Stimulated activated CD8-positive, alpha-beta memory T cell treated with anti-CD3 and anti-CD28 coated beads, Interleukin-2, amount 100 ng/mL, for 1 hour (primary cell): Measurements from ENCODE around the gene COX7A2.

Experiments used
- DNase-seq, 2 donors: peaks; one replicate each; pipeline ENCODE4 v3.0.0-alpha.2; 2020; ENCODE audit warnings: low read depth in 2 of 2

Gene COX7A2

DNA sequence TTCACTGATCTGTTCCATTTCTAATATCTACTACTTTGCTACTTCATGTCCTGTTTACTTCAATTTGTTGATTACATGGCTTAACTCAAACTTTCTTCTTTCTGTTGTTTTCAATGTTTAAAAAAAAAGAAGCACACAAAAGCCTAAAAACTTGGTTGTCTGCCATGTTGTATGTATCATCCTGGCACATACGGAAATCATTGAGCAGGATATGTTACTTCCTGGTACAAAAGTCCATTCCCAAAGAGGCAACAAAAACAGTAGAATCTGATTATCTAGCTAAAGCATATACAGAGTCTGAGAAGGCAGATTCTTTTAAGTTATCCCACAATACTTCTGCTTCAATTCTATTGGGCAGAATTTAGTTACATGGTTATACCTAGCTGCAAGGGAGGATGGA is 23.2 kb downstream of the COX7A2 start:
- no peak for DNase-seq

DNA sequence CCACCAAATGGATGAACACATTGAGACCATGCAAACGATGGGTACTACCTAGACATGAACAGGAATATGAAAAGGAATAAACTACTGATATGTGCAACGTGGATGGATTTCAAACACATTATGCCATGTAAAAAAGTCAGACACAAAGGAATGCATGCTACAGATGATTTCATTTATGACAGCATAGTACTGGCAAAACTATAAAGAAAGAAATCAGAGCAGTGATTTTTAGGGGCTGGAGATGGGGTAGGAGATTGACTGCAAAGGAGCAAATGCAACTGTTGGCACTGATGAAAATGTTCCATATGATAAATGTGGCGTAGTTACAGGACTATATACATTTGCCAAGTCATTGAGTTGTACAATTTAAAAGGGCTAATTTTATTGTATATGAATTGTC is 24.3 kb downstream of the COX7A2 start:
- DNase-seq, result no peak

DNA sequence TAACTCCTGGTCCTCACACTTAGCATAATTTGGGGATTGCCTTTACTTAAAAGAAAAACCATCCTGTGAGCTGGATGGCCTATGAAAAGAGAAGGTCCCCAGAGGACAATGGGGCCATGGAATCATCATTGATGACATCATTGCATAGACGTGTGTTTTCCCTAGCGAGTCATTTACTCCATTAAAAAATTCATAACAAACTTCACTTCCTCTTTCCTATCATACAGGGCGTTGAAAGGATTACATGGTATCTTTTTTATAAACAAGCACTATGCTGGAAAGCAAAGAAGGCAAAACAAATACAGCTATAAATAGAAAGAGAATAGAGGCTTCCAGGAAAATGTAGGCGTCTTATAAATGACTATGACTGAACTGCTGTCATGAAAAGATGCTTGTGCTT is 26.4 kb downstream of the COX7A2 start:
- DNase-seq, result no peak

DNA sequence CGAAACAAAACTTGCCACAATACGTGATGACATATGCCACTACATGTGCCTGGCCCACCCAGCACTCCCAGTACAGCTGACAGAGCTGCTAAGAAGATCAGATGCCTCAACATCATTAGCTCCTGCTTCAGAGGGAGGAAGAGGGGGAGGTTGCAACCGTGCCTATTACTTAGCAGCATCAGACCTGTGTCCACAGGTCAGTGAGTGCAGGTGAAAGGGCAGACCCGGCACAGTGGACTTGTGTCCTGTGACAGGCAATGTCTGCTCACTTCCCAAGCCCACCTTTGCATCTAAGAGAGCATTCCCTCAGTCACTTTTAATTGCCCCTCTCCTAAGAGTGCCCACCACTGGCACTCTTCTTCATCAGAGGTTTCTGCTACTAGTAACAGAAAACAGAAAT is 28.3 kb downstream of the COX7A2 start:
- no peak for DNase-seq

DNA sequence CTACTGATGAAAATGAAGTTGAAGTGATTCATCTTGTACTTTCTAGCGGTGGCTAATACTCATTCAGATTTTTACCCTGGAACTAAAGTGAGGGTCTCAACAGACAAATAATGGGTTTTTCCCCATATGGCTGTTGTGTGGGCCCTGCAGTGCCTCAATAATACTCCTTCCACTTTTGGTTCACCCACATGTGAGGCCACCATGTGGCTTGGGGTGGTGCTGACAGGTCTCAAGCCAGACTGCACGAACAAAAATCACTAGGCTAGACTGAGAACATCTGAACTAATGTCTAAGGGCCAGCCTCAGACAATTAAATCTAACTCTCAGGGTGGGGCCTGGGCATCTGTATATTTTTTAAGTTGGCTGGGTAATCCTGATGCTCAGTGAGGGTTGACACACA is 29.9 kb downstream of the COX7A2 start:
- no peak for DNase-seq

DNA sequence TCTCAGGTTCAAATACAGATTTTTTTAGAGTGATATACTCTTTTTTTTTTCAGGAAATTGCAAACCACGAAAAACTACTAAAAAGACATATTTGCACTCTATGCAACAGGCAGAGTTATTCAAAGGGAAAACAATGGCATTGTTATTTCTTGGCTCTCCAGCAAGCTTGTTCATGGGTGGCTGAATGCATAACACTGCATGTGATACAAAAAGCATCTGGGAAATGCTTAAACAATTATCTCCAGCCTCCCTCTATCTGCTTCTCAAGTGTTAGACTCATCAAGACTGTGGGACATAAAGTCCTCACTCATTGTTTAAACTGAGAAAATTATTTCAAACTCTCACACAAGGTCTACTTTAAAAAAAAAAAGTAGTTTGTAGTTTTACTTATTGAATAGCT is 30.5 kb downstream of the COX7A2 start:
- DNase-seq, result no peak

DNA sequence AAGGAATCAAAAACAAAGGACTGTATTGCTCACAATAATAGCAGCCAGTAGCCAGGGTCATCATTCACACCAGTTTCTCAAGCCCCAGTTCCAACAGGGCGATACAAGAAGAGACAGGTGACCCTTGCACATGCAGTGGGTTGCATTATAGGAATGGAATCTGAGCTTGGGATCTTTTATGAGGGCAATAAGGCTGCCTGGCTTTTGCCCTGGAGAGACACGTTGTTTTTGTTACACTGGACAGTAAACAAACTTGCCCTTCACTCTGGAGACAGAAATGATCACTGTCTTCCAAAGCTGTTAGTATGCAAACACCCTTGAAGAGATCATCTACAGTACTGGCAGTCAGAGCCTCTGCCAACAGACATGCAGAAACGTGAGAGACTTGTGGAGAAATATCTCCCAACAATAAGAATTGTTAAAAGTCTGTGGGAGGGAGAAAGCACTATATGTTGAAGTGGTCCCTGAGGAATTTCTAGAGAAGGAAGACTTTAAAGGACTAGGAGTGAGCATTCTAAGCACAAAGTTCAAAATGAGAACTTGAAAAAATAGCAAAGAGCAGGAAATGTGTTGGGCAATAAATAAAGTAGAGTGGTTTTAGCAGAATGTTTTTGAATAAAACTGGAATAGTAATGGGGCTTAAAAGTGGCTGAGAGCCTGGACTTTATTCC is 31.5 kb downstream of the COX7A2 start:
- no peak for DNase-seq

DNA sequence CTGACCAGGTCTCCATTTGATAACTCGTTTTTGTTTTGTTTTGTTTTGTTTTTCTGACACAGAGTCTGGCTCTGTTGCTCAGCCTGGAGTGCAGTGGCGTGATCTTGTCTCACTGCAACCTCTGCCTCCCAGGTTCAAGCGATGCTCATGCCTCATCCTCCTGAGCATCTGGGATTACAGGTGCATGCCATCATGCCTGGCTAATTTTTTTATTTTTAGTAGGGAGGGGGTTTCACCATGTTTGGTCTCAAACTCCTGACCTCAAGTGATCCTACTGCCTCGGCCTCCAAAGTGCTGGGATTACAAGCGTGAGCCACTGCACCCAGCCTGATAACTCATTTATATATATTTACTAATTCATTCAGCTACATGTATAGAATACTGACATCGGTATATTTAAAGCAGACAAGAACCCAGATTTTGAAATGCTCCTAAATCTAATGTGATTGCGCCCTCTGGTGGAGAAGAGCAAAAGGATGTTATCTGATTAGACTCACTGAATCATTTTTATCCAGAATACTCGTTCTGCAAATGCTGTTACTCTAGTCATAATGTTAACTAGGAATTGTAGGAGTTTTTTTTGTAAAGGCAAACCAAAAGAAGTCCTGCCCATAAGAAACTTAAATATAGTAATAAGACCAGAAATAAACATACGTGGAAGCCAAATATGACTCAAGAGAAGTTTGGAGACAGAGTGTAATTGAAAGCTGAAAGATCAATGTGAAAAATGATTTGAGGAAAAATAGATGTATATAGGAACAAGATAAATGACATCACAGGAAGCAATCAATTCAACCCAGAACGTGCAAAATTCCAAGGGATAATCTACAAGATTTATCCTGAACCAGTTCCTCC is 32.5 kb downstream of the COX7A2 start:
- peak in 1 of 2 donors; percentile 28 for DNase-seq

DNA sequence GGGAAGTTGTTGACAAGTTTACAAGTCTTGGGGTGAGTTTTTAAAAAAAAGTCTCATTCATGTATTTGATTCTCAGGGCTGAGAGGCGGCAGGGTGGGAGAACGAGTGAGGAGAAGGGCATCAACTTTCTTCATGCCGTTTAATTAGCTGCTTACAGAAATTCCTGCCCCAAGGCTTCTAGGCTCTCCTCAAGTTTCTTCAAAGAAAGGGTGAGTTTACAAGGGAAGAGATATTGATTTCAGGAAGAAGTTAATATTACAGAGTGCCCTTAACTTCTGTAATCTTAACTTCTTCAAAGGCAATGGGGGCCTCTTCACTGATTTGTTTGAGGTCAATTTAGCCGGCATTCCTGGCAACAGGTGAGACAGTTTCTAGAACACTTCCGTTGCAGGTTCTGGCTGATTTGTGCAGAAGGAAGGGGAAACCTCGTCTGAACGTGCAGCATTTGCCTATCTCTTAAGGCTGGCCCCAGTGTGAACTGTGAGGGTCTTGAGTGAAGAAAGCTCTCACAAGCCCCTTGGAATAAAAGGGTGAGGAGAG is 34.3 kb downstream of the COX7A2 start:
- no peak for DNase-seq

DNA sequence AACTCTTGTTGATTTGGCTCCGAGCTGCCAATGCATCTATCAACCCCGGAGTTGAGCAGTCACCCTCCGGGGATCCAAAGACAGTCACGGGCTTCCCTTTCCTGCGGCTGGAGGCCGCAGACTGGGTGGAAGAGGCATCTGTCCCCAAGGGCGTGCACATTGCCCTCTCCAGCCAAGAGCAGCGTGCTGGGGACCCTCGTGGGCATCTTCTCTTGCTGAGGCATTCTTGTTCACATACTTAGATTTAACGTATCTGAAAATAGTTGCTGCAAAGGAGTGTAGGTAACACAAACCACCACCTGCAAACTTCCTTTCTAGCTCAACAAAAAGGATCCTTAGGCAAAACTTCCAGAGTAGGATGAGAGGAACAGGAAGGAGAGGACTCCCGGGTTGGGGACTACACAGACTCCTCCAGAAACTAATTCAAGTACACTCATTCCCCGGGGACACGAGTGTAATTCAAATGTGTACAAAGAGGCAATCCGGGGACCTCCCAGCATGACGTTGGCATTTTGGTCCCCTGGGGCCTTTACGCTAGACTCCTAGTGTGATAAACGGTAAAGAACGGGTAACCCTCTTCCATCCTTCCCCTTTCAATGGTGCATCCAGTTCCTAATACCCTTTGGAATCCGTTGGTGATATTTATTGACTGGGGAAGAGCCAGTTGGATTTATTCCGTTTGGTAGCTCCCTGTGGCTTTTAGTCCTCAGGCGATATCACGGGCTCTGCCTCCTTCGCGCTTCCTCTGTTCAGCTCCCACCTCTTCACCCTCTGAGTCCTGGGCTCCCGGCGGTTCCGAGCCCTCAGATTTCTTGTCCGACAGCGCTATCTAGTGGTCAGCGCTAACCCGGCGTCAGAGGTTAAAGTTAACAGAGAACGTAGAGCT is 35.1 kb downstream of the COX7A2 start:
- peak; percentile 50 to 59 for DNase-seq

DNA sequence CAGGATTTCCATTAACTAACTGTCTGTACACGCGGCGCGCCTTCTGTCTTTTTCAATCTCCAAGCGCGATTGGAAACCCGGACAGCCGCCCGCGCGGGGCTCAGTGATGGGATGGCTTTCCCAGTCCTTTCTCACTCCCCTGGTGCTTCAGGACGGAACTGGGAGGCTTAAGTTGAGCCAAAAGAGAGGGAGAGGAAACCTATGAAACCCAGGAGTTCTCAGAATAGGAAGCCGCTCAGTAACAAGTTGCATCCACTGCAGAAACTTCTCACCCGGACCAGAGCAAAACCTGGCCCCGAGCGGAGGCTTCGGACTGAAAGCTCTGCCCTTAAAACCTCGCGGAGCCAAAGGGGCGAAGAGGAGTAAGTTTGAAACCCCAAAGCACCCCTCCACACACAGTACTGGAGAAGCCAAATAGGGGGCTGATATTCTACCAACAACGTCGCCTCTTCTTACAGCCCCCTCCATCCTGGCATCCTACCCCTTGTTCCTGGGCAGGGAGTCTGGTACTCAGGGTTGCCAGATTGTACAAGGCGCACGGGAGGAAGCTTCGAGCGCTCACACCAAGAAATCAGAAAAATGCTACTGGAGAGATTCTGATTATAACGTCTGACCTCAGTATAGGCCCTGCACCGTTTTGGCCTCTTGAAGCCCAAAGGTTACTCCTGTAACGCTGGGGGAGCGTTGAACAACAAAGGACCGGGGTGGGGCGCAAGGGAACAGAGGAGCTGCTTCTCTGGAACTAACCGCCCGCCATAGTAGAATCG is 36.8 kb downstream of the COX7A2 start:
- no peak for DNase-seq

DNA sequence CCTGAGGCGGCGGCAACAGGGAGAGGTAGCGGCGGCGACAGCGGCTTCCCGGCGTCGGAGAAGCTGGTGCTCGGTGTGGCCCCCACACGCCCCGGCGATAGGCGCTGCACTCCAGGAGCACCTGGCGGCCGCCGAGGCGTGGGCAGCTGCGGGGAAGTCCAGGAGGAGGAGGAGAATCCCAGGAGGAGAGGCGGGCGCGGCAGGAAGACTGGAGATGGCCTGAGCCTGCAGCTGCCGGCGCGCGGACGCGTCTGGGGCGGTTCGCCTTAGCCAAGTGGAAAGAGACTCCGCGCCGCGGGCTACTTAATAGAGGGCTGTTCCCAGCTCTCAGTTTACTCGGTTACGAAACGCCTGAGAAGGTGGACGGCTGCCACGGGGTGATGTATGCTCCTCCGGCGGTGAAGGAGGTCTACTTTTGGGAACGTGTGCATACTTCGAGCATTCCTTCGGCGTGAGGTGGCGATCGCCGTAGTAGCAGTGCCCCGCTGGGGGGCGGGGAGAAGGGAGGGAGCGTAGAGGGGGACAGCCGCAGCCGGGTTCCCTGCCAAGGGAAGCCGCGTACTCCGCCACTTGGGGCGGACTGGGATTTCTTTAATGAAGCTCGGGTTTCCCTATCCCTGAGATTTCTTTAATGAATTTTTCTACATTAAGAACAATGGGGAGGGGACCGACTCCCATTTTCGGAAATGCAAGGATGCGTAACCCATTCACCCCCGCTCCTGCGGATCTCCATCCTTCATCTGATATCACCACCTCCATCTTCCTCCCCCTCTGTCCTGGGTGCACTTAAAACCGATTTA is 37.6 kb downstream of the COX7A2 start, which contains the start of gene COL12A1:
Gene COL12A1 (minus strand): TSS at position 278 of the 800 bp plus-strand sequence. CDS start 3,261 bp downstream, outside the sequence.
- no peak for DNase-seq

DNA sequence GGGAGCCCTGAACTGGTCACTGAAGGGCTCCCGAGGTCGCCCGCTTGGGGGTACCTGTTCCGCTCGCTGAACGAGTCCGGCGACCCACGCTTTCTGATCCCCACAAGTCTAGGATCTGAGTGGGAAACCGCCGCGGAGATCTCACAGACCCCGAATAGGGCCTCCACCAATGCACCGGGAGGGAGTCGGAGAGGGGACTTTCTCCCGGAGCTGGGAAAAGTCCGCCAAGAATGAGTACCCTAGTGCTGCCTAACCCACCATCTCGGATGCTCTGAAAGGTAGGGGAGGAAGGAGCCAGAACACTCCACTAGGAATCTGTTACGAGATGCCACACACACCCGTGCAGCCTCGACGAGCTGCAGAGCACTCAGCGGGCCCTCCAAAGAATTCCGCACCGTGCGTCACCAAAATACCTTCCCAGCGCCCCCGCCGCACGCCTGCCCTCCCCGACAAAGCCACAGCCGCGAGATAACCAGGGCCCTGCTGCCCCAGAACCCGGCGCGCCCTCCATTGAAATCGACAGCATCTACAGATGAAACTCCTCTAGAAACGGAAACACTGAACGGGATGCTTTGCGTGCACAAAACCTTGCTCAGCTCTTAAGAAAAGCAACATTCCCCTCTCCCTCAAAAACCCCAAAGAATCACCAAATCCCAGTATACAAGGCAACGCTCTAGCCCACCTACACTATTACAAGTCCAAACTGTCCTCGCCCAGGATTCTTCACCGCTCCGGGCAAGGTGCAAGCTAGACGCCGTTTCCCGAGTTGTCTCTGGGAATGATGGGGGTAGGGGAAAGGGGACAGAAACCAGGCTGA is 38.4 kb downstream of the COX7A2 start:
- no peak for DNase-seq

DNA sequence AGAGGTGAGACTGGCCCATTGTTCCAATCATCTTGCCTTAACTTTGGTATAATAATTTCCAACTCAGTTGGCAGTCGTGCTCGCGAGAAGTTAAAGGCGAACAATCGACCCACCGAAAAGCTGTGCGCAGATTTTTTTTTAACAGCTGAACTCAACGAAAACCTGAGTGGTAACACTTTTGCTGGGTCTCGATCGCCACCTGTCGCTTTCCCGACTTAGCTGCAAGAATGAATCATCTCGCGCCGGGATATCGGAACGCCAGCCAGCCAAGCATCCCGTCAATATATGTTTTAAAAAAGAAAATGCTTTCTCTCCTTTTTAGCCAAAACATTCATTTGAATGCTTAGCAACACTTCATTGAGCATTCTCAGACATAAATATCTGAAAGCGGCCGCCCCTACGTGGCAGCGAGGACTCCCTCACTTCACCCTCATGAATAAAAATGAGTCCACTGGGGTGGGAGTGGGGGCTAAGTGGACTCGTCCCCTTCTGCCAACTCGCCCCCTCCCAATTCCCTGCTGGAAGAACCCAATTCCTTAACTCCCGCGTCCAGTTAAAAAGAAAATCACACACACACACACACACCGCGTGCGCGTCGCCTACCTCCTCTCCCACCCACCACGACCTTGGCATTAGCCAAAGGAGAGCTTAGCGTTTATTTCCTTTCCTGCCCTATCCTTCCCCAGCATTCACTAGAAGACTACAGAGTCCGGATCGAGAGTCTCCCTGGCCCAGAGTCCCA is 39.2 kb downstream of the COX7A2 start:
- no peak for DNase-seq

DNA sequence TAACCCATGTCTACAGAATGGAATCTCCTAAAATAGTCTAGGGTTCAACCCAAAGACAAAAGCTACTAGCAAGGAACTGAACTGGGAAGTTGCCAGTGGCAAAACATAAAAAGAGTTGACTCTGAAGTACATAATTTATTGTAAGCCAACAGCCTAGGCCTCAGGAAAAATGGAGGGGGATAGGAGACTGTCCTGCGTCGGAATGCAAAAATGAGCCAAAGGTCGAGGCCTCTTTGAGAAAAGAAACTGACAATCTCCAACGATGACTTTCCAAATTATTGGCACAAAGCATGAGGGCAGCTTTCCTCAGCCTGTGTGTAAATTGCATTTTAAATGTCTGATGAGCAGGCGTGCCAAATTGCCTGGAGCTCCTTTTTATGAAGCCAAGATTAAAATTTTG is 39.9 kb downstream of the COX7A2 start:
- no peak for DNase-seq

DNA sequence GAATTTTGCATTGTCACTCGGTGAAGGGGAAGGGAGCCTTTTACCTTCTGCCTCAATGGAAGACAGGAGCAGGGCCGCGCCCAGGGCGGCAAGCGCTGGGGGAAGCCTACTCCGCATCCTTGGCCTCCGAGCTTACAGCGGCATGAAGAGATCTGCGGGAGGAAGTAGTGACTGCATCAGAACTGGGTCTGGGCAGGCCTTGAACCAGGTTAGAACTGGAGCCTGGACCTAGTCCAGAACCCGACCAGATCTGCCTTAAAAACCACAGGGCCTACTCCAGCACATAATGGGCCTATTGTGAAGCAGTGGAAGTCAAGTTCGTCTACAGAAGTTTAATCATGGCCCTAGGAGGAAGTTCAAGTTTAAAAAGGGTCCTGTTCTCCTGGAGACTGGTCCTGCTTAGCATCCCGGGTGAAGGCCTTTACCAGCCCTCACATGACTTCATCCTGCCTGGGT is 40.9 kb downstream of the COX7A2 start:
- DNase-seq, result no peak

DNA sequence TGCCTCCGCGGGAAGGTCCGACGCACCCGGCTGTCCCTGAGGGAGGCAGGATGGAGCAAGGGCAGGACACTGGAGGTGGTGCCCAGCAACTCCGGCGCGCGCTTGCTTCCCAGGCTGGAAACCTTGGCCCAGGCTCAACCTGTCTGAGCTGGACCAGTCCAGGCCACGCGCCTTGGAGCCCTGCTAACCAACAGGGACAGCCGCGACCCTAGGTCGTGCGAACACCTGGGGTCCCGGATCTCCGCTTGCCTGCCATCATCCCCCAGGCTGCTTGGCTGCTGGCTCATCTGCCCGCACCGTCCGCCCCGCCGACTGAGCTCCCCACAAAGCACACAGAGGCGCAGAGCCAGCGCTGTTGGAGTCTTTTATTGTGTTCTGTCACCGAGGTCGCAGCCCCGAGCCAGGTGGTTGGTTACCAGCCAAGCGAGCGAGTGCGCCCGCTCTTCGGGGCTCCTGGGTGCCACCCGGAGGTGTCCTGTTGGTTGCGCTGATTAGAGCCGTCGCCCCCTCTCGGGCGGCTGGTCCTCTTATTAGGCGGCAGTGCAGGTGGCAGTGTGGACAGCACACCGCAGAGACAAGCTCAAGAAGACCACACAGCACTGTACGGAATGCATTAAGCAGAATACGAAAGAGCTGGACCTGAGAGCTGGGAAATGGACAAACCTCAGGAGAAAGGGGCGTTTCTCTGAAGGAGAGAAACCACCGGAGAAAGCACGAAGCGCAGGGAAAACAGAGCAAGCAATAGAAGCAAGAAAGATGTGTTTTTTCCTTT is 41.5 kb downstream of the COX7A2 start:
- DNase-seq, result no peak

DNA sequence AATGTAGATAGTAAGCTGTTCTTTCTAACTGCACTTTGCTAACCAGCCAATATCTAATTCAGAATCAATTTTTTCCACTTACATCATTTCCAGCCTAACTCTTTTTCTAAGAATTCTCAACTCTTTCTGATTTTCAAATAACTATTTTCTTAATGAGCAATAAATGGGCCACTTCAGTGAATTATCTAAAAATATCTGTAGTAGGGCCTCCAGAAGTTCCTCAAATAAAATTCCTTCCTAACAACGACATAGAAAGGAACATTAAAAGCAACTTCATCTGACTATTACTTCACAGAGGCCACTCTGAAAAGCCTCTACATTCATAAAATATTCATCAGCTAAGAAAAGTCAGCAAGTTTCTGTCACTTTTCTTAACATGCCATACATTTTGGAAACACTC is 42.6 kb downstream of the COX7A2 start:
- DNase-seq, result no peak
